ENCODE data around the gene KLF15. TPM values are rescaled to one million over a fixed set of nuclear protein-coding genes. Genes with fewer than 3 reads are reported as not detected.

Gene KLF15
- total RNA-seq, 3 donors from 2014 or later (not counting 1 experiment from before 2014, with no cell fraction given) = 0.23 to 0.38 (median 0.36) TPM

- no peak for TF ChIP-seq CTCF (IDR thresholded peaks at IDR 0.05)
- H3K27ac ChIP-seq (ENCODE audit: low read length) = no peak overlapping the region
- H3K4me1 ChIP-seq (ENCODE audit: control insufficient read depth, insufficient read depth, low read length) = no peaks in the 10 kb centered on the region
- H3K27me3 Mint-ChIP-seq (ENCODE audit: low read depth in 2 of 2) = peaks cover 3 to 14% of the 10 kb centered on the region in 2 donors
- H3K27me3 ChIP-seq (ENCODE audit: control insufficient read depth, insufficient read depth, low read length) = no peaks in the 10 kb centered on the region
- ATAC-seq (no peak), DNase-seq (peak in 1 of 2 donors; percentile 7)
- no peaks in the 10 kb centered on the region for H3K36me3 Mint-ChIP-seq
- H3K27ac Mint-ChIP-seq = no peak overlapping the region
- intact Hi-C loops (cut with micrococcal nuclease) = no loop called here
- H3K4me1 Mint-ChIP-seq = no peaks in the 10 kb centered on the region
- H3K4me3 ChIP-seq (ENCODE audit: low read length) = no peak overlapping the region
- H3K36me3 ChIP-seq (ENCODE audit: control insufficient read depth, insufficient read depth, low read length) = no peaks in the 10 kb centered on the region
- no peaks in the 10 kb centered on the region for H3K9me3 ChIP-seq (ENCODE audit: control insufficient read depth, insufficient read depth, low read length)
- WGBS (ENCODE audit: insufficient coverage) = 91% methylated on average over 19 of the region's 19 CpGs
- no peak overlapping the region for H3K4me3 Mint-ChIP-seq
- no peaks in the 10 kb centered on the region for H3K9me3 Mint-ChIP-seq
Measured at GRCh38 chr3:126340943-126341754, 16.1 kb downstream of the KLF15 start.

GRCh38 chr3:126340596-126340942, 16.6 kb downstream of the KLF15 start:
- intact Hi-C loops (cut with micrococcal nuclease) = no loop called here
- no peak overlapping the region for H3K27ac ChIP-seq (ENCODE audit: low read length)
- H3K27me3 ChIP-seq (ENCODE audit: control insufficient read depth, insufficient read depth, low read length) = no peaks in the 10 kb centered on the region
- no peak overlapping the region for H3K4me3 ChIP-seq (ENCODE audit: low read length)
- DNase-seq = peak in 1 of 2 donors; percentile 1
- Mint-ChIP-seq H3K4me3 (no peak overlapping the region), H3K9me3 (no peaks in the 10 kb centered on the region), H3K36me3 (no peaks in the 10 kb centered on the region), H3K4me1 (no peaks in the 10 kb centered on the region), H3K27me3 (ENCODE audit: low read depth in 2 of 2) (peaks cover 3 to 14% of the 10 kb centered on the region in 2 donors), H3K27ac (no peak overlapping the region)
- no peaks in the 10 kb centered on the region for H3K4me1 ChIP-seq (ENCODE audit: control insufficient read depth, insufficient read depth, low read length)
- WGBS (ENCODE audit: insufficient coverage) = 79% methylated on average over 3 of the region's 3 CpGs
- no peak for TF ChIP-seq CTCF (IDR thresholded peaks at IDR 0.05)
- no peaks in the 10 kb centered on the region for H3K36me3 ChIP-seq (ENCODE audit: control insufficient read depth, insufficient read depth, low read length)
- no peak for ATAC-seq
- no peaks in the 10 kb centered on the region for H3K9me3 ChIP-seq (ENCODE audit: control insufficient read depth, insufficient read depth, low read length)

GRCh38 chr3:126340081-126340511, 17.1 kb downstream of the KLF15 start:
- Mint-ChIP-seq H3K36me3 (no peaks in the 10 kb centered on the region), H3K4me1 (no peaks in the 10 kb centered on the region), H3K27ac (no peak overlapping the region), H3K4me3 (no peak overlapping the region), H3K27me3 (ENCODE audit: low read depth in 2 of 2) (peaks cover 3 to 14% of the 10 kb centered on the region in 2 donors), H3K9me3 (no peaks in the 10 kb centered on the region)
- no peaks in the 10 kb centered on the region for H3K27me3 ChIP-seq (ENCODE audit: control insufficient read depth, insufficient read depth, low read length)
- WGBS (ENCODE audit: insufficient coverage) = 81% methylated on average over 4 of the region's 4 CpGs
- H3K27ac ChIP-seq (ENCODE audit: low read length) = no peak overlapping the region
- H3K9me3 ChIP-seq (ENCODE audit: control insufficient read depth, insufficient read depth, low read length) = no peaks in the 10 kb centered on the region
- DNase-seq (no peak), ATAC-seq (no peak)
- TF ChIP-seq CTCF (IDR thresholded peaks at IDR 0.05) = no peak
- no peaks in the 10 kb centered on the region for H3K36me3 ChIP-seq (ENCODE audit: control insufficient read depth, insufficient read depth, low read length)
- intact Hi-C loops (cut with micrococcal nuclease) = no loop called here
- H3K4me1 ChIP-seq (ENCODE audit: control insufficient read depth, insufficient read depth, low read length) = no peaks in the 10 kb centered on the region
- H3K4me3 ChIP-seq (ENCODE audit: low read length) = no peak overlapping the region

GRCh38 chr3:126339466-126339865, 17.7 kb downstream of the KLF15 start:
- no peak overlapping the region for H3K4me3 ChIP-seq (ENCODE audit: low read length)
- no peaks in the 10 kb centered on the region for H3K4me1 Mint-ChIP-seq
- H3K4me1 ChIP-seq (ENCODE audit: control insufficient read depth, insufficient read depth, low read length) = no peaks in the 10 kb centered on the region
- no peak overlapping the region for H3K27ac Mint-ChIP-seq
- no peaks in the 10 kb centered on the region for H3K9me3 ChIP-seq (ENCODE audit: control insufficient read depth, insufficient read depth, low read length)
- no peak for TF ChIP-seq CTCF (IDR thresholded peaks at IDR 0.05)
- H3K36me3 ChIP-seq (ENCODE audit: control insufficient read depth, insufficient read depth, low read length) = no peaks in the 10 kb centered on the region
- no peaks in the 10 kb centered on the region for H3K9me3 Mint-ChIP-seq
- intact Hi-C loops (cut with micrococcal nuclease) = no loop called here
- no peak overlapping the region for H3K4me3 Mint-ChIP-seq
- peaks cover 3 to 14% of the 10 kb centered on the region in 2 donors for H3K27me3 Mint-ChIP-seq (ENCODE audit: low read depth in 2 of 2)
- no peak overlapping the region for H3K27ac ChIP-seq (ENCODE audit: low read length)
- WGBS (ENCODE audit: insufficient coverage) = 83% methylated on average over 4 of the region's 4 CpGs
- H3K27me3 ChIP-seq (ENCODE audit: control insufficient read depth, insufficient read depth, low read length) = no peaks in the 10 kb centered on the region
- no peak for DNase-seq
- no peaks in the 10 kb centered on the region for H3K36me3 Mint-ChIP-seq
- ATAC-seq = no peak
